GM18505 (cell line): ENCODE measurements around the gene PTPRM.

Source experiments
- ATAC-seq: cut with Tn5 transposase; IDR thresholded peaks from one replicate; pipeline ENCODE4 v1.9.1; 2021; ENCODE audit not compliant: unreplicated experiment
- POLR2A ChIP-seq: IDR thresholded peaks from 4 replicates; pipeline ENCODE4 v1.6.1; 2011; ENCODE audit warnings: borderline replicate concordance; ENCODE audit not compliant: insufficient read depth, insufficient read length; ENCODE audit errors: extremely low read depth

PTPRM gene

GRCh38 chr18:8283891-8284585 is 716.9 kb downstream of the PTPRM start:
- TF ChIP-seq POLR2A, result no peak
- no peak for ATAC-seq

- TF ChIP-seq POLR2A, result no peak
- no peak for ATAC-seq
Observed at GRCh38 chr18:8286303-8286702, 719.2 kb downstream of the PTPRM start.

GRCh38 chr18:8287196-8287885 is 720.2 kb downstream of the PTPRM start:
- TF ChIP-seq POLR2A, result no peak
- no peak for ATAC-seq

- TF ChIP-seq POLR2A, result no peak
- ATAC-seq, result no peak
Observed at GRCh38 chr18:8288472-8289195, 721.5 kb downstream of the PTPRM start.

- TF ChIP-seq POLR2A, result no peak
- ATAC-seq, result no peak
Observed at GRCh38 chr18:8290435-8290834, 723.3 kb downstream of the PTPRM start.

- TF ChIP-seq POLR2A, result no peak
- ATAC-seq, result no peak
Observed at GRCh38 chr18:8290913-8291312, 723.8 kb downstream of the PTPRM start.

GRCh38 chr18:8293184-8293583 is 726.1 kb downstream of the PTPRM start:
- no peak for ATAC-seq
- no peak for TF ChIP-seq POLR2A

- TF ChIP-seq POLR2A, result no peak
- ATAC-seq, result no peak
Observed at GRCh38 chr18:8296886-8297616, 729.9 kb downstream of the PTPRM start.

- no peak for TF ChIP-seq POLR2A
- no peak for ATAC-seq
Observed at GRCh38 chr18:8298186-8298585, 731.1 kb downstream of the PTPRM start.

- no peak for ATAC-seq
- TF ChIP-seq POLR2A, result no peak
Observed at GRCh38 chr18:8299054-8299980, 732.2 kb downstream of the PTPRM start.

- TF ChIP-seq POLR2A, result no peak
- no peak for ATAC-seq
Observed at GRCh38 chr18:8300751-8301410, 733.8 kb downstream of the PTPRM start.

GRCh38 chr18:8301427-8302172 is 734.5 kb downstream of the PTPRM start:
- TF ChIP-seq POLR2A, result no peak
- ATAC-seq, result no peak
